GM23248 (cell line): Measurements from ENCODE around the gene CLEC16A. TPM values are rescaled to one million over a fixed set of nuclear protein-coding genes. Genes with fewer than 3 reads are reported as not detected.

ENCODE experiments used
- DNase-seq: peaks from one replicate; pipeline ENCODE4 v3.0.0-alpha.2; 2015
- H2AFZ ChIP-seq: fragments of 200-600 bp; sonication (generic); 2 replicates; pipeline ENCODE4 v1.6.1; 2016; ENCODE audit warnings: antibody characterized with exemption
- H3F3A ChIP-seq: fragments of 200-600 bp; sonication (generic); 2 replicates; pipeline ENCODE4 v1.6.1; 2016; ENCODE audit warnings: mild to moderate bottlenecking, antibody characterized with exemption, mixed run types; ENCODE audit not compliant: insufficient read depth
- H3K27ac ChIP-seq: fragments of 200-600 bp; sonication (generic); 2 replicates; pipeline ENCODE4 v1.5.1; 2016; ENCODE audit warnings: mild to moderate bottlenecking
- H3K27me3 ChIP-seq: fragments of 200-600 bp; sonication (generic); replicated peaks from 2 replicates; pipeline ENCODE4 v1.6.1; 2016; ENCODE audit warnings: mild to moderate bottlenecking; ENCODE audit not compliant: insufficient read depth
- H3K36me3 ChIP-seq: fragments of 200-600 bp; sonication (generic); 2 replicates; pipeline ENCODE4 v1.6.1; 2016; ENCODE audit warnings: low read depth, mild to moderate bottlenecking
- H3K4me1 ChIP-seq: fragments of 200-600 bp; sonication (generic); 2 replicates; pipeline ENCODE4 v1.6.1; 2016; ENCODE audit warnings: mild to moderate bottlenecking; ENCODE audit not compliant: insufficient read depth
- H3K4me2 ChIP-seq: fragments of 200-600 bp; sonication (generic); one replicate; pipeline ENCODE4 v1.6.1; 2016; ENCODE audit warnings: mild to moderate bottlenecking; ENCODE audit not compliant: unreplicated experiment
- H3K4me3 ChIP-seq: fragments of 200-600 bp; sonication (generic); 2 replicates; pipeline ENCODE4 v1.5.1; 2016; ENCODE audit warnings: mild to moderate bottlenecking
- H3K79me2 ChIP-seq: fragments of 200-600 bp; sonication (generic); 2 replicates; pipeline ENCODE4 v1.6.1; 2016; ENCODE audit warnings: mild to moderate bottlenecking; ENCODE audit not compliant: insufficient read depth
- H3K9ac ChIP-seq: fragments of 200-600 bp; sonication (generic); 2 replicates; pipeline ENCODE4 v1.6.1; 2016; ENCODE audit warnings: mild to moderate bottlenecking
- H3K9me2 ChIP-seq: fragments of 200-600 bp; sonication (generic); 2 replicates; pipeline ENCODE4 v1.6.1; 2016; ENCODE audit warnings: mixed run types, mild to moderate bottlenecking, moderate library complexity; ENCODE audit not compliant: insufficient read depth
- H3K9me3 ChIP-seq: fragments of 200-600 bp; sonication (generic); one replicate; pipeline ENCODE4 v1.6.1; 2017; ENCODE audit warnings: low read depth
- H4K20me1 ChIP-seq: fragments of 200-600 bp; sonication (generic); 2 replicates; pipeline ENCODE4 v1.6.0; 2016; ENCODE audit not compliant: insufficient read depth
- EZH2 ChIP-seq: fragments of 200-600 bp; sonication (generic); IDR thresholded peaks from 2 replicates; pipeline ENCODE4 v1.6.1; 2018; ENCODE audit warnings: antibody characterized with exemption, mild to moderate bottlenecking; ENCODE audit not compliant: insufficient read depth, poor library complexity, severe bottlenecking
- EZH2phosphoT487 ChIP-seq: fragments of 200-600 bp; sonication (generic); IDR thresholded peaks from 2 replicates; pipeline ENCODE4 v1.6.1; 2018; ENCODE audit warnings: antibody characterized with exemption, moderate library complexity, mild to moderate bottlenecking, low read depth; ENCODE audit not compliant: insufficient read depth
- WGBS, 2 experiments: methylation state at CpG; one replicate each; pipeline ENCODE4 v1.1.6; 2015 to 2017; ENCODE audit warnings: low lambda C conversion rate in 2 of 2, low coverage in 1 of 2; ENCODE audit errors: missing lambda C conversion rate in 2 of 2; 5-methylcytosine and 5-hydroxymethylcytosine counted together
- in situ Hi-C: fragments of 300-500 bp; cut with MboI; formaldehyde crosslinking; loops from 2 replicates; pipeline ENCODE4 v1.15.0; 2020
- polyA plus RNA-seq: library from polyadenylated mRNA; unstranded; fragments of >200 nt; fragmentation: Nextera tagmentation; extraction: Ambion mirVana; gene quantifications from 2 replicates; pipeline ENCODE4 v1.2.1, GENCODE V29; 2016
- total RNA-seq: library from RNA; depleted of rRNA; stranded (reverse); fragments of >200 nt; shearing (Covaris generic); gene quantifications from 2 replicates; pipeline ENCODE4 v1.2.3, GENCODE V29; 2014

CLEC16A gene
- total and polyA plus RNA-seq, 2 experiments from 2014 or later, result 13.2 to 21.4 TPM

DNA sequence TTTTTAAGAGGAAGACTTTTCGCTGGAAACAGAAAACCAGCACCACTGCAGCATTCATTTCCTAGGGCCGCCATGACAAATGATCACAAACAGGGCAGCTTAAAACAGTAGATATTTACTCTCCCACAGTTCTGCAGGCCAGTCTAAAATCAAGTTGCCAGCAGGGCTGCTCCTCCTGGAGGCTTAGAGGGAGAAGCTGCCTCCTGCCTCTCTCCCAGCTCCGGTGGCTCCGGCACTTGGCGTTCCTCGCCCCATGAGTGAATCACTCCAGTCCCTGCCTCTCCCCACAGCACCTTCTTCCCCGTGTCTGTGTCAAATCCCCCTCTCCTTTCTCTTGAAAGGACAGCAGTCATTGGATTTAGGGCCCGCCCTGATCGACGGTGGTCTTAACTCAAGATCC lies 239.6 kb downstream of the CLEC16A start:
- Histone ChIP-seq H4K20me1 (no peaks in the 10 kb centered on the region), H3K9ac (no peak overlapping the region), H3K36me3 (no peaks in the 10 kb centered on the region), H3K79me2 (no peaks in the 10 kb centered on the region), H3K27me3 (no peaks in the 10 kb centered on the region), H3K4me3 (no peak overlapping the region), H3K9me3 (no peaks in the 10 kb centered on the region), H2AFZ (no peak overlapping the region), H3K4me2 (no peak overlapping the region), H3K4me1 (no peaks in the 10 kb centered on the region), H3F3A (no peaks in the 10 kb centered on the region), H3K9me2 (no peaks in the 10 kb centered on the region), H3K27ac (no peak overlapping the region)
- in situ Hi-C loops, result no loop called here
- DNase-seq, result no peak
- 89 to 92% methylated on average over 10 of the region's 10 CpGs for WGBS, 2 experiments
- TF ChIP-seq EZH2 (no peak), EZH2phosphoT487 (no peak)

DNA sequence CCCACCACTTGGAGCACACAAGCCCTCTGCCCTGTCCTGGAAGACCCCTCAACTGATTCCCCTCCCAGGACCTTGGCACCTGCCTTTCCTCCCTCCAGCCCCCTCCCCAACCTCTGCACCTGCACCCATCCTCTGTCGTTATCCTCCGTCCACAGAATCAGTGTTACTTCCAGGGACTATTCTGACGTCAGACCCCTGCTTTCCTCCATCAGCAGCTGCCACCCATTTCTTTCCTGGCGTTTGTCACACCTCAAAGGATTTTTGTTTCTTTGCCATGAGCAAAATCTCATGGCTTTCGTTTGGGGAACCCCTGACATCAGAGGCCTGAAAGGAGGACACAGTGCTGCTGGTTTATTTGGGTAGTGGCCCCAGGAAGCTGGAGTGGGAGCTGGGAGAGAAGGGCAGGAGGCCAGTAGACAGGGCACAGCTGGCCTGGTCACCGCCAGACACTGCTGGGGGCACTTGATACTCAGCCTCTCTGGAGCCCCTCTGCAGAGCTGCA lies 243.2 kb downstream of the CLEC16A start:
- in situ Hi-C loops, result no loop called here
- no peak for TF ChIP-seq EZH2phosphoT487
- TF ChIP-seq EZH2, result no peak
- H3K27me3 ChIP-seq, result no peaks in the 10 kb centered on the region
- H2AFZ ChIP-seq, result no peak overlapping the region
- H3K9me3 ChIP-seq, result no peaks in the 10 kb centered on the region
- no peak overlapping the region for H3K4me3 ChIP-seq
- H4K20me1 ChIP-seq, result no peaks in the 10 kb centered on the region
- WGBS, 2 experiments, result 92 to 94% methylated on average over 6 of the region's 6 CpGs
- no peaks in the 10 kb centered on the region for H3K36me3 ChIP-seq
- no peak overlapping the region for H3K27ac ChIP-seq
- no peaks in the 10 kb centered on the region for H3F3A ChIP-seq
- H3K4me1 ChIP-seq, result peaks cover 7% of the 10 kb centered on the region
- H3K9ac ChIP-seq, result no peak overlapping the region
- no peak for DNase-seq
- H3K79me2 ChIP-seq, result no peaks in the 10 kb centered on the region
- no peak overlapping the region for H3K4me2 ChIP-seq
- no peaks in the 10 kb centered on the region for H3K9me2 ChIP-seq

DNA sequence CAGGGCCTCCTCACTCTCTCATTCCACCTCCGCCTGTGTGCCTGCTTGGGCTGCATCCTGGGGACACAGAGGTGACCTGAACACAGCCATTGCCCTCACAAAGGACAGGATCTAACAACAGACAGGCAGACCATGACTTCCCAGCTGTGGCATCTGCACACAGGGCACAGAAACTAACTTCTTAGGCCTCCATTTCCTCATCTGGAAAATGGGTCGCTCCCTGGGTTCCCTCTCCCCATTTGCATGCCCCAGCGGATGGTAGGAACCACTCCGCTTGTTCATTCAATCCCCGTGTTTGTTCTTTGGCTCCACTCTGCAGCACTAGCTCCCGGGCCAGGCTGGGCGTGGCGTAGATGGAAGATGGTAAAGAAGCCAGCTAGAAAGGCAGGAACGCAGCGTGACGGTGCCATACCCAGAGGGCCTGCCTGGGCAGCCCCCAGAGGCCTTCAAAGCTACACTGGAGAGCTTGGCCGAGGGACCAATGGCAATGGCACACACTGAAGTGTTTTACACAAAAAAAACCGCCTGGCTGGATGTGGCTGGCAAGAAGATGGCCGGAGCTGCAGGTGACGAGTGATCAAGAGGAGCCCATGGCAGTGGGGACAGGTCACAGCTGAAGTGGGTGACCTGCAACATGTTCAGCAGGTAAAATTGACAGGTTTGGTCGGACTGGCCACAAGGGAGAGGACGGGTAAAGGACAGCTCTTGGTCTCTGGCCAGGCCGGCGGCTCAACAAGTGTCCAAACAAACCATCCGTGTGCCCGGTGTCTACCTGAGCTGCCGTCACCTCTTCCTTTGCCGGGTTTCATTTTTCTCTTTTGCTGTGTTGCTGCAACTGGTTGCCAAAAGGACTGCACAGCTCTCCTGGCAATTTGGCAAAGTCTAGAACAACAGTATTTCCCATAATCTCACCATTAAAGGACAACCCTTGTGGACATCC lies 244.7 kb downstream of the CLEC16A start:
- H3F3A ChIP-seq, result no peaks in the 10 kb centered on the region
- no peaks in the 10 kb centered on the region for H3K9me2 ChIP-seq
- no peaks in the 10 kb centered on the region for H3K36me3 ChIP-seq
- H3K4me2 ChIP-seq, result no peak overlapping the region
- no peak overlapping the region for H2AFZ ChIP-seq
- 81% methylated on average over 23 of the region's 23 CpGs for whole genome bisulfite sequencing, 2 experiments
- no peaks in the 10 kb centered on the region for H4K20me1 ChIP-seq
- H3K27ac ChIP-seq, result no peak overlapping the region
- no peak for TF ChIP-seq EZH2
- no peak for TF ChIP-seq EZH2phosphoT487
- H3K79me2 ChIP-seq, result no peaks in the 10 kb centered on the region
- no peaks in the 10 kb centered on the region for H3K9me3 ChIP-seq
- peaks cover 7% of the 10 kb centered on the region for H3K4me1 ChIP-seq
- no peak overlapping the region for H3K4me3 ChIP-seq
- no peaks in the 10 kb centered on the region for H3K27me3 ChIP-seq
- no peak overlapping the region for H3K9ac ChIP-seq
- DNase-seq, result no peak
- in situ Hi-C loops, result no loop called here

DNA sequence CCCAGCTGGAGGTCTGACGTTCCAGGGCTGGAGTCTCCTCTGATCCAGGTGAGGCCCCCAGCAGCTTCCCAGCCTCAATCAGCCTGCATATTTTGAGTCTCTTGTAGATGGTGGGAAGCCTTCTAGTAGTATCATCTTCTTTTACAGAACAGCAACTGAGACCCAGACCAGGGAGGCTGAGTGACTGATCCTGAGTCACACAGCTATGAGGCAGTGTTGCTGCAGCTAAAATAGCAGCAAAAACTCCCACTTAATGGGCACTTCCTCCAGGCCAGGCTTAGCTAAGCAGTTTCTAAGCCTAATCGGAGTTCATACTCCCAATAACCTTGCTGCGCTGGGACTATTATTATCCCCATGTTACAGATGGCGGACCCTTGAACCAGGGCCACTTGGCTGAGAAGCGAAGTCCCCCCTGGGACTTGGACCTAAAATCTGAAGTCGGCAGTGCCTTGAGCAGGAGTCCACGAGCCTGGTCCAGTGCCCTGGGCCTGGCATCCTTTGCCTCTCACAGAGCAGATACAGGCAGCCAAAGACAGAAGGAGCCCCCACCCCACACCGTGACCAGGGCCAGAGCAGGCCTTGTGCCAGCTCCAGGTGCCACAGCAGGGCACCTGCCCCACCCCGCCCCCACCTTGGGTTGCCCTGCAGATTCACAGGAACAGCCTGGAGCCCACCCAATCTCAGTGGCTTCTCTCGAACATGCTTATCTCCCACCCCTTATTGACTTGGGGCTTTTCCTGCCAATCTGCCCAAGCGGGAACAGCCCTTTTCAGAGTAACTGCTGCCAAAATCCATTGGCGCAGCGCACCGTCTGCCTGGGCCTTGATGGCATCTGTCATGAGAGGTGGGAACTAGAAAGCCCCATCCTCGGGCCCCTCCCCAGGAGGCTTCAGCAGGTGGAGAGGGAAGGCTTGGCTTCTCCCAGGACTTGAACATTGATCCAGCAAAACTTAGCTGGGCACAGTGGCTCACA lies 246.5 kb downstream of the CLEC16A start:
- H3K9ac ChIP-seq, result no peak overlapping the region
- H3K4me3 ChIP-seq, result no peak overlapping the region
- peaks cover 7% of the 10 kb centered on the region for H3K4me1 ChIP-seq
- 63 to 65% methylated on average over 15 of the region's 15 CpGs for WGBS, 2 experiments
- in situ Hi-C loops, result loop anchor here (5.0 kb wide), 1 partner anchor 51 kb away; no protein-coding TSS in a partner anchor
- no peaks in the 10 kb centered on the region for H3K27me3 ChIP-seq
- no peaks in the 10 kb centered on the region for H3K79me2 ChIP-seq
- H3K9me2 ChIP-seq, result no peaks in the 10 kb centered on the region
- no peak overlapping the region for H3K4me2 ChIP-seq
- DNase-seq, result peak; percentile 79
- H3K36me3 ChIP-seq, result no peaks in the 10 kb centered on the region
- no peaks in the 10 kb centered on the region for H4K20me1 ChIP-seq
- no peaks in the 10 kb centered on the region for H3F3A ChIP-seq
- H2AFZ ChIP-seq, result no peak overlapping the region
- H3K27ac ChIP-seq, result no peak overlapping the region
- TF ChIP-seq EZH2phosphoT487 (no peak), EZH2 (no peak)
- no peaks in the 10 kb centered on the region for H3K9me3 ChIP-seq
